ENCODE data around the gene RNF168.
"Not testable (repeated sequence)": the region's sequence is repeated elsewhere in the genome, so short reads cannot be mapped to it uniquely, and the experiment has no call there.

Gene RNF168

GRCh38 chr3:196503196-196504076 is at the start of gene RNF168:
Gene RNF168 (minus strand): TSS chr3:196503768. CDS start chr3:196503173, 595 bp downstream.
- no peaks in the 10 kb centered on the region for H3K9me3 ChIP-seq (ENCODE audit: control insufficient read depth, low read length)
- H3K4me3 ChIP-seq (ENCODE audit: low read depth, low read length): peak within 1 kb of the TSS; percentile 75
- peaks cover 34% of the 10 kb centered on the region for H3K79me2 ChIP-seq
- peak within 1 kb of the TSS; percentile 11 for H3K9ac ChIP-seq
- H2AFZ ChIP-seq: peak within 1 kb of the TSS; percentile 75
- peak within 1 kb of the TSS; percentile 92 for H3K4me2 ChIP-seq (ENCODE audit: low read length)
- no peak for TF ChIP-seq CTCF (IDR thresholded peaks at IDR 0.05)
- H3K36me3 ChIP-seq (ENCODE audit: control insufficient read depth, insufficient read depth, low read length): no peaks in the 10 kb centered on the region
- peak within 1 kb of the TSS; percentile 79 for H3K27ac ChIP-seq
- no peaks in the 10 kb centered on the region for H3K27me3 ChIP-seq (ENCODE audit: control insufficient read depth, insufficient read depth, low read length)
- H3K4me1 ChIP-seq: peaks cover 16% of the 10 kb centered on the region

DNA sequence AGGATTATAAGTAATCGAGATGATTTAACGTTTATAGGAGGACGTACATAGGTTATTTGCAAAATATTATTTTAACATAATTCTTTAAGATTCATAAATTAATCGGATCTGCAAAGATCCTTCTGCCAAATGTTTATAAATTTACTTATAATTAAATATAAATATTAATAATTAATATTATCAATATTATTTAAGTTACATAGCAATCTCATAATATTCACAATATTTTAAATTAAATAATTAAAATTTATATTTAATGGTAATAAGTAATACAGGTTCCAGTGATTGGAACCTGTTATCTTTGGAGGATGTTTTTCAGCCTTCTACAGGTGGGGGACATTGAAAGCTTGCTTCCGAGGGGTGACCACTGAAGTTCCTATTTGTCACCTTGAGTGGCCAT is 48.7 kb upstream of the RNF168 start:
- Histone ChIP-seq H3K9ac (no peak overlapping the region), H3K79me2 (no peaks in the 10 kb centered on the region), H3K4me3 (ENCODE audit: low read depth, low read length) (no peak overlapping the region), H3K27ac (no peak overlapping the region), H3K4me2 (ENCODE audit: low read length) (no peak overlapping the region), H2AFZ (no peak overlapping the region), H3K27me3 (ENCODE audit: control insufficient read depth, insufficient read depth, low read length) (no peaks in the 10 kb centered on the region), H3K4me1 (no peaks in the 10 kb centered on the region), H3K36me3 (ENCODE audit: control insufficient read depth, insufficient read depth, low read length) (no peaks in the 10 kb centered on the region), H3K9me3 (ENCODE audit: control insufficient read depth, low read length) (no peaks in the 10 kb centered on the region)
- TF ChIP-seq CTCF (IDR thresholded peaks at IDR 0.05): no peak

GRCh38 chr3:196550172-196550571 is 46.6 kb upstream of the RNF168 start:
- not testable (repeated sequence) for H3K79me2 ChIP-seq; H3K4me3 ChIP-seq (ENCODE audit: low read depth, low read length); H3K4me1 ChIP-seq; H3K36me3 ChIP-seq (ENCODE audit: control insufficient read depth, insufficient read depth, low read length); H3K9me3 ChIP-seq (ENCODE audit: control insufficient read depth, low read length); H2AFZ ChIP-seq; H3K27ac ChIP-seq; H3K9ac ChIP-seq; H3K4me2 ChIP-seq (ENCODE audit: low read length); H3K27me3 ChIP-seq (ENCODE audit: control insufficient read depth, insufficient read depth, low read length)

GRCh38 chr3:196549312-196549711 is 45.7 kb upstream of the RNF168 start:
- H3K9ac ChIP-seq; H3K36me3 ChIP-seq (ENCODE audit: control insufficient read depth, insufficient read depth, low read length); H3K79me2 ChIP-seq; H3K9me3 ChIP-seq (ENCODE audit: control insufficient read depth, low read length); H2AFZ ChIP-seq; H3K27me3 ChIP-seq (ENCODE audit: control insufficient read depth, insufficient read depth, low read length); H3K4me1 ChIP-seq; H3K27ac ChIP-seq; H3K4me2 ChIP-seq (ENCODE audit: low read length); H3K4me3 ChIP-seq (ENCODE audit: low read depth, low read length): not testable (repeated sequence)

DNA sequence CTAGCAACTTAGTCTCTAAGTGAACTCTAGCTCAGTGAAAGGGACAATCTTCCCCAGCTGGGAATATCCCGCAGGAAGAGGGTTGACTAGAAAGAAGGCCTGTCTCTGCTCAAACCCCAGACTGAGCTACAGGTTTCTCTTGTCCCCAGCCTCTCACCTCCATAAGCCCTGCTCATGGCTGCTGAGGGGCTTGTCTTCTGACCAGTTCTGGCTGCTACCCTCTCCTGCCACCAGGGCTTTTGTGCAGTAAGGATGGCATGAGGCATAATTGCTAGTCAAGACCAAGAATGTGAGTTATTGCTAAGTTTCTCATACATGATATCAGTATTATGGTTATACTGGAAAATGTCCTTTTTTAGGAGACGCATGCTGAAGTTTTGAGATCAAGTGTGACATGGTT is 43.5 kb upstream of the RNF168 start:
- TF ChIP-seq CTCF (IDR thresholded peaks at IDR 0.05): no peak
- Histone ChIP-seq H3K27me3 (ENCODE audit: control insufficient read depth, insufficient read depth, low read length) (no peaks in the 10 kb centered on the region), H3K9ac (no peak overlapping the region), H2AFZ (no peak overlapping the region), H3K27ac (no peak overlapping the region), H3K4me1 (no peaks in the 10 kb centered on the region), H3K79me2 (no peaks in the 10 kb centered on the region), H3K36me3 (ENCODE audit: control insufficient read depth, insufficient read depth, low read length) (no peaks in the 10 kb centered on the region), H3K4me2 (ENCODE audit: low read length) (no peak overlapping the region), H3K9me3 (ENCODE audit: control insufficient read depth, low read length) (no peaks in the 10 kb centered on the region), H3K4me3 (ENCODE audit: low read depth, low read length) (no peak overlapping the region)
